GM19463 (cell line): ENCODE data around the gene OR51V1.

Experiments used
- ATAC-seq: cut with Tn5 transposase; IDR thresholded peaks from one replicate; pipeline ENCODE4 v1.9.1; 2021; ENCODE audit warnings: mild to moderate bottlenecking, moderate library complexity; ENCODE audit not compliant: unreplicated experiment

Gene OR51V1

GRCh38 chr11:5231111-5231510, 30.6 kb upstream of the OR51V1 start:
- no peak for ATAC-seq

DNA sequence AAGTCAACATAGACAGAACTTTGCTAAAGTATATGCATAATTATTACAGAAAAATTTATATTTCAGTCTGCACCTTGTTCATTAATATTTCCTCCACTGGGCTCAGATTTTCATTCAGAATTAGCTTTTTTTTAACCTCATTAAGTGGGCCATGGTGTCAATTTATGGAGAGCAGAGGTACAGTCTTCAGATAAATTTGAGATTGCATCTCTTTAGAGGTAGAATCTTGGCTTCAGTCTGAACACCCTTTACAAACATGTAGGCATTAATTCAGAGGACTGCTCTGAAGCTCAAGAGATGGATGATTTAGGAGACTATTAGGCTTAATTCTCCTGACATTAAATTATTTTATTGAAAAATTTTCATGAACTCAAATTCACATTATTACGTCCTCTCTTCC, 29.8 kb upstream of the OR51V1 start:
- ATAC-seq: no peak

- ATAC-seq: no peak
Measured at GRCh38 chr11:5229796-5230195, 29.3 kb upstream of the OR51V1 start.

- no peak for ATAC-seq
Measured at GRCh38 chr11:5229356-5229755, 28.9 kb upstream of the OR51V1 start.

- ATAC-seq: no peak
Measured at GRCh38 chr11:5228124-5228523, 27.6 kb upstream of the OR51V1 start.

DNA sequence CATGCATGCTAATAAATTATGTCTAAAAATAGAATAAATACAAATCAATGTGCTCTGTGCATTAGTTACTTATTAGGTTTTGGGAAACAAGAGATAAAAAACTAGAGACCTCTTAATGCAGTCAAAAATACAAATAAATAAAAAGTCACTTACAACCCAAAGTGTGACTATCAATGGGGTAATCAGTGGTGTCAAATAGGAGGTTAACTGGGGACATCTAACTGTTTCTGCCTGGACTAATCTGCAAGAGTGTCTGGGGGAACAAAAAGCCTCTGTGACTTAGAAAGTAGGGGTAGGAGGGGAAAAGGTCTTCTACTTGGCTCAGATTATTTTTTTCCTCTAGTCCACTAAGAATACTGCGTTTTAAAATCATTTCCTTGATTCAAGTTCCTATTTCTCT, 27.2 kb upstream of the OR51V1 start:
- no peak for ATAC-seq

GRCh38 chr11:5226732-5227310, 26.3 kb upstream of the OR51V1 start, which contains the start of gene HBB:
HBB (minus strand) TSS chr11:5227071; CDS start chr11:5227021, 50 bp downstream.
- ATAC-seq: no peak

GRCh38 chr11:5225480-5225871, 25.0 kb upstream of the OR51V1 start:
- no peak for ATAC-seq

GRCh38 chr11:5224538-5225479, 24.3 kb upstream of the OR51V1 start:
- no peak for ATAC-seq

- ATAC-seq: no peak
Measured at GRCh38 chr11:5223686-5224085, 23.2 kb upstream of the OR51V1 start.

GRCh38 chr11:5223146-5223545, 22.7 kb upstream of the OR51V1 start:
- no peak for ATAC-seq

GRCh38 chr11:5210376-5210885, 9.9 kb upstream of the OR51V1 start:
- no peak for ATAC-seq

DNA sequence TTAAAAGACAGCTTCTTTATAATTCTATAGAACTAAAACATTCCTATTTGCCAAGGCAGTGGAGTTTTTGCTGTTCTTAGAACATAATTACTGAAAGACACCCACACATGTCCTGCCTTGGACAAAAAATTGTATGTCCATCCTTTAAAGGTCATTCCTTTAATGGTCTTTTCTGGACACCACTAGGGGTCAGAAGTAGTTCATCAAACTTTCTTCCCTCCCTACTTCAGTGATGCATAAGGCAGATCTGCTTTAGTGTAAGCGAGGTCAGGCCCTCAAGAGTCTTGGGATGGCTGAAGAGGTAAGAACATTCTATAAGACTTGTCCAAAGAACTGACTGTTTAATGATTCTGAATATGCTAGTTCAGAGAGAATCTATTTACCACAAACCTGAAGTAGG, 4.3 kb upstream of the OR51V1 start:
- ATAC-seq: peak; percentile 79

DNA sequence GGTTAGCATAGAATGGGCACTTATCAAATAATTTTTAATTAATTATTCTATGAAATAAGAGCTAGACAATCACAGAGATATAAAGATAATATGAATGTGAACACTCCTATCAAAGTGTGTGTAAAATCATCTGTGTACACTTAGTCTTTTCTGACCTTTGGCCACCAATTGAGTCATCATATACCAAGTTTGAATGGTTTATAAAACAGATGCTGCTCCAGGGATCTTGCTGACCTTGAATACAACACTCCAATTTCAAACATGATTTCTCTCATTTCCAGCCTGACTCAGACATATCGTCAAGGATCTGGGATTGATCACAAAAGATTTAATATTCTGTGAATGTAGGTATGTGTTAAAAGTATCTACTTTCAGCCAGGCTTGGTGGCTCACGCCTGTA, 2.9 kb upstream of the OR51V1 start:
- ATAC-seq: no peak

GRCh38 chr11:5198285-5198684, 2.2 kb downstream of the OR51V1 start:
- no peak for ATAC-seq

- no peak for ATAC-seq
Measured at GRCh38 chr11:5197536-5197935, 2.9 kb downstream of the OR51V1 start.

DNA sequence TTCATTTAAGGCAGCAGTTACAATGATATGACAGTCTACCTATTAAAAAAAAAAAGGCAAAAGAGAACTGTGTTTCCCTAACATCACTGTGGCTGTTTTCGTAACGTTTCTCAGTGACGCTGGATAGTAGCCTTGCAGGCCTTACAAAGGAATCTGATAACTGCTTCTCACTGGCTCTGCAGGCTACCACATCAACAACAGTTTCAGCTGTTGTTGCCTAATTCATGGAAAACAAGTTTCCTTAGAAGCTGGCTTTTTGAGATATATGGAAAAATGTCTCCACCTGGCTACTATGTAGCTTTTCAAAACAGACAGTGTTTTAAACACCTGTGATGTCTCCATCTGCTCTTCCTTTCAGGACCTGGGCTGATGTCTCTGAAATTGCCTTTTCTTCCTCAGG, 3.8 kb downstream of the OR51V1 start:
- ATAC-seq: no peak

- no peak for ATAC-seq
Measured at GRCh38 chr11:5196067-5196466, 4.4 kb downstream of the OR51V1 start.

GRCh38 chr11:5192738-5193137, 7.7 kb downstream of the OR51V1 start:
- ATAC-seq: no peak

- no peak for ATAC-seq
Measured at GRCh38 chr11:5188201-5188600, 12.3 kb downstream of the OR51V1 start.

DNA sequence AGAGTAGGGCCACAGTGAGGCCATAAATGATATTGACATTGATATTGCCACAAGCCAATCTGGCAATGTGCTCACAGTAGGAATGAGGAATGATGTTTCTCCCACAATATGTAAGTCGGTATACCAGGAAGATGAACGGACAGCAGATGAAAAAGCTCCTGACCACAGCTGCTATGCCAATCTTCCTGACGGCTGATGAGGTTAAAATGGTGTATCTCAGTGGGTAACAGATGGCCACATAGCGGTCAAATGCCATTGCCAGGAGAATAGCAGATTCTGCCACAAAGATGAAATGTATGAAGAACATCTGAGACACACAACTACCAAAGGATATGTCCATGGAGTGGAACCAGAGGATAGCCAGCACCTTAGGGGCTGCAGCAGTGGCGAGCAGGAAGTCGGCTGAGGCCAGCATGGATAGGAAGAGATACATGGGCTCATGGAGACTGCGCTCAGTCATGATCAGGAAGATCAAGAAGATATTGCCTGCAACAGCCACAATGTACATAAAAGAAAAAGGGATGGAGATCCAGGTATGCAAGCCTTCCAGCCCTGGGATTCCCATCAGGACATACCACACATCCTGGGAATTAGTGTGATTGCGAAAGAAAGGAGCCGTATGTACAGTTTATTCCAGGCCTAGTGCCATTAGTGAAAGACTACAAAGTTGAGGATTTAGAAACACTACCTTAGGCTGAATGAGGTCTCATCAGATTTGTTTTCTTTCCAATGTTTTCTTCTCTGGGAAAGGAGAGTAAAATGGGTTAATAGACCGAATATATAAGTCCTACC, 22.2 kb downstream of the OR51V1 start:
- no peak for ATAC-seq
